ENCODE data around the gene RASA3.

Gene RASA3

GRCh38 chr13:114059428-114059827, 73.0 kb downstream of the RASA3 start:
- H3K4me3 ChIP-seq (replicated peaks; ENCODE audit: low read depth, low read length) = no peak overlapping the region
- no peak for TF ChIP-seq CTCF (IDR thresholded peaks at IDR 0.05; ENCODE audit: low read depth, low read length, missing control alignments)
- DNase-seq (ENCODE audit: extremely low read depth, low read depth) = no peak

GRCh38 chr13:114058051-114058867, 74.2 kb downstream of the RASA3 start:
- TF ChIP-seq CTCF (IDR thresholded peaks at IDR 0.05; ENCODE audit: low read depth, low read length, missing control alignments) = no peak
- no peak for DNase-seq (ENCODE audit: extremely low read depth, low read depth)
- no peak overlapping the region for H3K4me3 ChIP-seq (replicated peaks; ENCODE audit: low read depth, low read length)

- TF ChIP-seq CTCF (IDR thresholded peaks at IDR 0.05; ENCODE audit: low read depth, low read length, missing control alignments) = no peak
- DNase-seq (ENCODE audit: extremely low read depth, low read depth) = no peak
- H3K4me3 ChIP-seq (replicated peaks; ENCODE audit: low read depth, low read length) = no peak overlapping the region
These were observed 75.0 kb downstream of the RASA3 start for GRCh38 chr13:114057166-114058050.

GRCh38 chr13:114056205-114057013, 76.0 kb downstream of the RASA3 start:
- TF ChIP-seq CTCF (IDR thresholded peaks at IDR 0.05; ENCODE audit: low read depth, low read length, missing control alignments) = no peak
- H3K4me3 ChIP-seq (replicated peaks; ENCODE audit: low read depth, low read length) = no peak overlapping the region
- DNase-seq (ENCODE audit: extremely low read depth, low read depth) = no peak

- TF ChIP-seq CTCF (IDR thresholded peaks at IDR 0.05; ENCODE audit: low read depth, low read length, missing control alignments) = no peak
- no peak for DNase-seq (ENCODE audit: extremely low read depth, low read depth)
- no peak overlapping the region for H3K4me3 ChIP-seq (replicated peaks; ENCODE audit: low read depth, low read length)
These were observed 76.7 kb downstream of the RASA3 start for GRCh38 chr13:114055766-114056165.

GRCh38 chr13:114054830-114055439, 77.5 kb downstream of the RASA3 start:
- no peak for DNase-seq (ENCODE audit: extremely low read depth, low read depth)
- TF ChIP-seq CTCF (IDR thresholded peaks at IDR 0.05; ENCODE audit: low read depth, low read length, missing control alignments) = no peak
- H3K4me3 ChIP-seq (replicated peaks; ENCODE audit: low read depth, low read length) = no peak overlapping the region
